GF-D8 (cell line): ENCODE results near the gene PAK5.

Experiments
- DNase-seq: peaks from one replicate; lab custom pipeline; 2025; lab: John Stamatoyannopoulos, UW

PAK5 gene

DNA sequence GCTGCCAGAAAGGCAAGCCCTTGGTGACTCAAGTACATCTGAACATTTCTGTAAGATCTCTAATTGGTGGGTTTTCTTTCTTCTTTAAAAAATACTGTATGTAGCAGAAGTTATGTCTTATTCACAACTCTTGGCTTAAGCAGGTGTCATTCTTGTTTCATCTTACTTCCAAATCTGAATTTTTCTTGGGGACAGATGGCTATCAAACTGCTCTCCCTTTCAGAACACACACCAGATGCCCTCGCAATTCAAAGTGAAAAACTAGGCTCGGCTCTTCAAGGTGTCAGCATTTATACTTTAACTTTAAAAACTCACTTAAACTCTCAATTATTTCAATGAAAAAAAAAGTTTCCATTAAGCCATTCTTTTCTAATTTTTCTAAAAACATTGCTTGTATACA, 49.7 kb downstream of the PAK5 start:
- DNase-seq, result no peak

DNA sequence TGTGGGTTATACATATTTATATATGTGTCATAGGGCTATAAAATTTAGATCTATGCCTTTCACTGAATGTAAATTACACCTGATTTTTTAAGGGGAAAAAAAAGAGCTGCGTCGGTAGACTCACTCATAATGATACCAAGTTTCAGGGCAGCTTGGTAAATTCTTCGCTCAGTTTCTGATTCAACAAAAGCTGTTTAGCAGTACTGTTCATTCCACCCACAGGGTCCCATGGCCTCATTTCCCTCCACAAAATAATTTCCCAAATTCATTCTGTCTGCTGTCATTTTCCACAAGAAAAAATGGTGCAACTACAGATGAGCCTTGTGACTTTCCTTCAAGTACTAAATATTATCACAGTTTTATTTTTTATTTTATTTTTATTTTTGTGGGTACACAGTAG, 63.7 kb downstream of the PAK5 start:
- DNase-seq, result no peak

DNA sequence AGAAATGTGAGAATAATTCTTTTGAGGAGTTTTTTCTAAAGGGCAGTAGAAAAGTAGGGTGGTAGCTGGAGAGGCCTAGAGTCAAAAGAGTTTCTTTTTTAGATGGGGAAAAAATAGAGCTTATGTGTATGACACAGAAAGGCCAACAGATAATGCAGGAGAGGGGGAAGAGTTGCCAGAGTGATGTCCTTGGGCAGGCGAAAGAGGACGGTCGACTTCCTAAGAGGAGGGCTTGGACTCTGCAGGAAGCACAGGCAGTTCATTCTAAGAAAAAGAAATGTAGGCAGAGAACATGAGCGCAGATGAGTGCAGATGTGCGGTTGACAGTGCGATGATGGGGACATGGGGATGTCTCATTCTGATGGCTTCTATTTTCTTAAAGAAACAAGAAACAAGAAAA, 68.9 kb downstream of the PAK5 start:
- DNase-seq, result no peak

DNA sequence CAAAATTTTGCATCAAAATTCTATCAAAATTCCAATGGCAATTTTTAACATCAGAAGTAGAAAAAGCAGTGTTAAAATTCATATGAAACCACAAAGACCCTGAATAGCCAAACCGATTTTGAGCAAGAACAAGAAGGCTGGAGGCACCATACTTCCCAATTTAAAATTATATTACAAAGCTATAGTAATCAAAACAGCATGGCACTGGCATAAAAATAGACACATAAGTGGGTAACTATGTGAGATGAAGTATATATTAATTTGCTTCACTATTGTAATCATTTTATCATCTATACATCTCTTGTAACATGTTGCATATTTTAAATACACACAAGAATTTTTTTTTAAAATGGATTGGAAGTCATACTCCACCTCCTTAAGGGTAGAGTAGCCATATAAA, 77.4 kb downstream of the PAK5 start:
- no peak for DNase-seq

DNA sequence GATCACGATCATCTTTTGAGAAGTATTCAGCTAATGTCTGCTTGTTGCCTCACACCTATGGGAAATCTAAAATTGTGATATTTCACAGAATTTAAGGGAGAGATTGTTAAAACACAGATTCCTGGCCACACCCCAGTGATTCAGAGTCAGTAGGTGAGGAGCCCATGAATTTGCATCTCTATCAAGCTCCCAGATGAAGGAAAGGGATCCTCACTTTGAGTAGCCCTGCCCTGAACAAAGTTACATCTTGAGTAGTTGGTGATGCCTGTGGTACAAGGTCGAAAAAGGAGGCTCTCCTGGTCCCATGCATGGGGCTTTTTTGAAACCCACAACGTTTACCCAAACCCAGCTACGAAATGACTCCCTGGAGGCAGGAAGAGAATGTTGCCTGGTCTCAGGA, 79.5 kb downstream of the PAK5 start:
- no peak for DNase-seq

DNA sequence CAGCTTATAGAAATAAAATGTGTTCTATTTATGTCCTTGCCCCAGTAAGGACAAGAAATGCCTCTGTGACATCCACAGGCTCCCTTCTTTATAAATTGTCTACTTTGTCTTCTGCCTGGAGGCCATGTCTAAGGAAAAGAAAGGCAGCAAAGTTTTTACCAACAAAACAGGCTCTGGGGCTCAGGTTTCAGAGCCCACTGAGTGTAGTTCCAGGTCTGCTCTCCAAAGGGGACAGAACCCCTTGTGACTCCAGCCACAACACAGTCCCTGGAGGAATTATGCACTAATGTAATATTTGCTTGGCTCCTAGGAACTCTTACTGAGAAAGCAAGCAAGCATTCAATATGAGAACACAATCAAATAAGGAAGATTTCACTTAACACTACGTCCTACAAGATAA, 80.1 kb downstream of the PAK5 start:
- no peak for DNase-seq

DNA sequence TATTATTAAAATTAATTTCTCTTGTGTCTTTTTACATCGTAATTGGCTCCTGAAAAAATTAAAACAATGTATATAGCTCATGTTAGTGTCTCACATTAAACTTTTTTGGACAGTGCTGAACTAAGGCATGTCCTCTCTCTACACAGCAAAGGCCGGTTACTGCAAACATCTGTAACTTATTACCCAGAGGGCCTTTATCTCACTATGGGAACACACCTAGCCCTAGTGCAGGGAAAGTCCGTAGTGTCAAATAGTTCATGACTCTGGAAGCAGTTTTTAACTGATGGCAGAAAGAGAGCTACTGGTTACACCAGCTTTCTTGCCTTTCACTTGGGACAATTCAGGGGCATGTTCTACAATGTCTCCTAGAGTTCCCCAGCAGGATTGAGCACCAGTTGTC, 82.2 kb downstream of the PAK5 start:
- DNase-seq, result no peak

DNA sequence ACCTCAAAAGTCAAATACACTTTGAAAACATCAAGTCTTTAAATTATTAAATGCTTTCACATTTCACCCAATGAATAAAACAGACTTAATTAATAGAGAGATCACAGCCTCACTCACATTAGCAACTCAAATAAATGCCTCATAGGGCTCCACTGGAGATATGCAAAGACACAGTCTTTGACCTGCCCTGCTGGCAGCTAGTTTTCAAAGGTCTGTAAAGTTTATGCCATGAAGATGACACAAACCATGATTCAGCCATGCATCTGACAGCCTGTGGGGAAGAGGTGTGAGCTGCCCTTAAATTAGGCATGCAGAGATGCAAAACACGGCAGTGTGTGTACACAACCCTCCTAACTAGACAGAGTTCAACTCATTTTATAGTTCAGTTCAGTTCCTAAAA, 83.6 kb downstream of the PAK5 start:
- DNase-seq, result no peak

DNA sequence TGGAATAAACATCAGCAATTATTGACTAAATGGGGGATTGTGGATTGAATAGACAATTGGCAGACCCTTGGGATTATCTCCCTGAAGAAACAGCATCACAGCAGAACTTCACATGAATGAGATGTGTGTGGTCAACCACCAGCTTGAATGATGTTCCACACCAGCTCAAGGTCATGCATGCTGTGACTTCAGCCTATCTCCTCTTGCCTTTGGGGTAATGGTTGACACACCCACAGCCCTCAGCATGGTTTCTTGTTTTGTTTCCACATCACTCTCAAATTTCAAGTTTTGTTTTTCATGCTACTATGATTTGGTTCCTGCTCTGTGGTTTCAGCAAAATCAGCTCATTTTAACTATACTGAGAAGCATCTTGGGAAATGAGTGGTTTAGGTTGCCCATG, 94.3 kb downstream of the PAK5 start:
- DNase-seq, result no peak

DNA sequence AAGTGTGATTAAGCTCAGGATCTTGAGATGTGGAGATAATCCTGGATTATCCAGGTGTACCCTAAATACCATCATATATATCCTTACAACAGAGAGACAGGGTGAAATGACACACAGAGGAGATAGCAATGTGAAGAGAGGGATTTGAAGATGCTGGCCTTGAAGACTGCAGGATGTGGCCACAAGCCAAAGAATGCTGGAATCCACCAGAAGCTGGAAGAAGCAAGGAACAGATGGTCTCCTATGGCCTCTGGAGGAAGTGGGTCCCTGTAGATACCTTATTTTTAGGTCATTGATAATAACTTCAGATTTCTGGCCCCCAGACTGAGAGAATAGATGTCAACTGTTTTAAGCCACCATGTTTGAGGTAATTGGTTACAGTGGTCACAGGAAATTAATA, 95.0 kb downstream of the PAK5 start:
- DNase-seq, result no peak

DNA sequence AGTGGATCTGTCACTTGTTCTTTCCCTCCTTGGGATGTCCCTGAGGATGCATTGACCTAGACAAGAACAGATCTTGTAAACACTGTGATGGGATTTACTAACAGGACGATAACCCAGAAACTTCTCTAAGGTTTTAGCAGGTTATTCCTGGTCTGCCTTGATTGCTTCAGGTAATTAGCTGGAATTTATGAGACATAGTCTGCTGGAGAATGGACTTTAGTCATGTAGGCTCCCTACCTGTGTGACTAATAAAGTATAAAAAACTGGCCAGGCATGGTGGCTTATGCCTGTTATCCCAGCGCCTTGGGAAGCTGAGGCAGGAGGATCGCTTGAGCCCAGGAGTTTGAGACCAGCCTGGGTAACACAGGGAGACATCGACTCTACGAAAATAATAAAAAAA, 96.1 kb downstream of the PAK5 start:
- no peak for DNase-seq

DNA sequence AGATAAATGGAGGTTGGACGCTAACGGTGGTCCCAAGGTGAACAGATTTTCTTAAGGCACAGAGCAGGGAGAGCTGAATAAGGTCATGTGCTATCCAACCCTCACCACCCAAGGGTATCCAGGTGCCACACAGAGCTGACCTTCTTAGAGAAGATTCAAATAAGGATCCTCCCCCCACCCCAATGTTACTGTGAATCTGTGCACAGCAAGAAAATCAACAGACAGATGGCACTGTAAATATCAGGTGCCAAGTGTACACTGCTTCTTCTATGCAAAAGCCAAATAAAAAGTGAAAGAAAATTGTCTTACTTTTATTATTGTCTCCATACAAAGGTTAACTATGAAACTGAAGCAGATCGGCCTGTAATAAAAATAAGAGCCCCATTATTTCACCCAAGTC, 96.9 kb downstream of the PAK5 start:
- no peak for DNase-seq

DNA sequence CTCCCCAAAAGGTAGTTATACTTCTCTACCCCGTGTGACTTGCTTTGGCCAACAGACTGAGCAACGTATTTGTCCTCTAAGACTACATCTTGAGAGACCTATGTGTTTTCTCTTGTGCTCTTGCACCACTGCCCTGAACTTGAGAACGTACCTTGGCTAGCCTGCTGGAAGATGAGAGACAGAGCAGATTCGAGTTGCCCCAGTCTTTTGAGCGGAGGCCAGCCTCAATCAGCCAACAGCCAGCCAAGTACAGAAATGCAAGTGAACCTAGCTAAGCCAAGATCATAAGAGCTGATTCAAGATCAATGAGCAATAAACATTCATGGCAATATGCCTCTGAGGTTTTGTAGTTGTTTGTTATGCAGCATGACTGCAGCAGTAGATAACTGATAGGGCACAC, 98.4 kb downstream of the PAK5 start:
- DNase-seq, result no peak

DNA sequence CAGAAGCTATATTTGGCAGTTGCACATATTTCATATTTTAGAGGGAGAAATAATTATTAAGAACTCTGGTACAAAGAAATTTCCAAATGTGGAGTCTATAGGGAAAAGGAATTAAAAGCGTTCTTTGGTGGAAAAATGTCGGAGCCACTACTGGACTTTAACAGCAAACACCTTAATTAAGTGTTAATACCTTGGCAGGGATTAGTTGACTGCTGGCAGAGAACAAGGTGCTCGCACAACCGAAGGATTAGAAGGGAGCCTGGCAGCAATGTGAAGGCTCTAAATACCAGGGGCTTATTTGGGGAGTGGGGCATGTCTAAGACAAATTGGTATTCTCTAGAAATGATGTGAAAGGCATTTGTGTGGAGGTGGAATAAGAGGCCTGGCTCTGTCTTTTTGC, 98.9 kb downstream of the PAK5 start:
- DNase-seq, result no peak

DNA sequence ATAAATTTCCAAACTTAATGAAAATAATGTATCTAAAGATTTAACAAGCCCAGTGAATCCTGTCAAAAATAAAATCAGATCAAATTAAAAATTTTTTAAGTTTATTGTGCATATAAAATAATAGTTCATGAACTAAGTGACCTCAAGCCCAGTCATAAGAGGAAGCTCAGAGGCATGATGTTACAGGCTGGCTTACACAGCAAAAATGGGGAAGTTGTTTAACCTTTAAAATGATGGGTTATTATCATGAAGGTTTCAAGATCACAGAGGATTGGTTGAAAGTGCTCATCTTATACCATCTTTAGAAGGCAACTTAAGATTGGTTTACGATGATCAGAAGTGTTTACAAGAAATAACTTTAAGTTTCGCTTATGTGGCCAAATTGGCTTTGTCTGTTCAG, 102.5 kb downstream of the PAK5 start:
- DNase-seq, result no peak

DNA sequence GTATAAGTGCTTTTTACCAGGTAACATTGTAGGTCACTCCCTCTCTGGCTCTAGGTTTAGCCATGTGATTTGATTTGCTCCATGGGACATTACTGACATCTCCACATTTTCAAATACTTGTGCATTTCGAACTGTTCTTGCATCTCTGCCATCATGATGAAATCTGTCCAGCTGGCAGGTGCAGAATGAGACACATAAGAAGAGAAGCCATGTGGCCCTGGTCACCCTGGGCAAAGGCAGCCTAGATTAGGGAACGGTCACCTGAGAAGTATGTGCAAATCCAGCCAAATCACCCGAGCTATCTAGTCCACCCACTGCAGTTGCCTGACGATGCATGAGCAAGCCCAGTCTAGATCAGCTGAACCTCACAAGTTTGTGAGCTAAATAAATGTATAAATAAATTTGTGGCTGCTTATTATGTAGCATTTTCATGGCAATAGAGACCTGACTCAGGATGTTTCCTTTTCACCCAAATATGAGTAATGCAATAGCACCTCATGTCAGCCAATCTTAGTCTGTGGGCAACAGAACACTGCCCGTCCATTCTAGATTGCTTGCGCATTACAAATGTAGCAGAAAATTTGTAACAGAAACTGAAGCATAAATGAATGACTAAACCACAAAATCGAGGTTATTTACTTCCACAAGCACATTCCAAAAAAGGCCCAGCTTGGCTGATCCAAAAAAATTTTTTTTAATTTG, 115.2 kb downstream of the PAK5 start:
- no peak for DNase-seq

DNA sequence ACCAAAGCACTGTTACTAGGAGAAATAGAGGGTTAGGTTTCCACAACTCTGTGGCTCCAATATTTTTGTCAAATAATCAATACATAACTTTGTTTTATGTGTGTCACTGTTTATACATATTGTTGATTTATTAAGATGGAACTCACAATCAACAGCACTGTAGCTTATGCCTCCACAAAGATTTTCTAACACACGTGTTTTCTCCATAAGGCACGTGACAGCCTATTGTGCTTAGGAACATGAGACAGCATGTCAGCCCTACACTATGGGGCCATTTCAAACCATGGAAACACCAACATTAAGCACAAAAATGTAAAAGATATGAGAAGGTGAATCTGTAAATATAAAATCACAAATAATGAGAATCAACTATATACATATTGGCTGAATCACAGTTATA, 127.0 kb downstream of the PAK5 start:
- no peak for DNase-seq

DNA sequence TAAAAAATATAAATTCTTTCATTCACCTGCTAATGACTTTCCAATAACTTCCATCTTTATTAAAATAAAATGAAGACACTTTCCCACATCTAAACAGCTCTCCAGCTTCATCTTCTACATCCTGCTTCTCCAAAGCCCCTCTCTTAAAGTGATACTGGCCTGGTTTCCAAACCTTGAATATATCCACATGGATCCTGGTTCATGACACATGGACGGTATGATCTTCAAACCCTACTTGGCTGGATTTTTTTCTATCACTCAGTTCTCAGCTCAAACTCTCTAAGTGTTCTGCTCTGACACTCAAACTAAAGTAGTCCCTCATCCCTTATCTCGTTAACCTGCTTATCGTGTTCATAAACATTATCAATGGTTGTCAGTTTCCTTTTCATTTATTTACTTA, 128.2 kb downstream of the PAK5 start:
- no peak for DNase-seq

DNA sequence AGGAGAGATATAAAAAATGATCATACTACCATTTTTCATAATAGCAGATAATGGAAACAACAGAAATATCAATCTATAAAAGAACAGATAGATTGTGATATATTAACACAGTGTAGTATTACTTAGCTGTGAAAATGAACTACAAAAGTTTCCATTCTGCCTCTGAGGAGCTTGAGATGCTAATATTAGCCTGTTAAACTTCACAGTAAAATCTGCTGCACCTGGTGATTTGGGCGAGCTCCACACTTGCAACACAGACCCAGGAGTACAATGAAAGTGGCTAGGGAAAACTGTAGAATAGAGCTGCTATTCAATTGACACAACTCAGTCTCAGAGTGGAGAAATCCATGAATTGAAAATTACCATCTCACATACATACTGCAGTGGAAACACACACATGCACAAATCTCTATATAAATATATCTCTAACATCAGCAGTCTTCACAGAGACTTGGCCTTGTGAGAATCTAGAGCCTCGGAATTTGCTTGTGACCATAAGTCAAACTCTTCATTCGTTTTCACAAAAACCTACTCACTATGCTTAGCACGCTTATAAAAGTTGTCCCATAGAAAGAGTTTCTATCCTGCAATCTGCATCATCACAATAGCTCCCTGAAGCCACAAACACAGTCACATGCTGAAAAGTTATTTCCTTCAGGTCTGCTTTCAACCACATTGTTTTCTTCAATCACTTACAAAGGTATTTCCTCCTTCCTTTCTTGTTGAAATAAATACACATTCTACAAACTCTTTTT, 133.0 kb downstream of the PAK5 start:
- DNase-seq, result no peak

DNA sequence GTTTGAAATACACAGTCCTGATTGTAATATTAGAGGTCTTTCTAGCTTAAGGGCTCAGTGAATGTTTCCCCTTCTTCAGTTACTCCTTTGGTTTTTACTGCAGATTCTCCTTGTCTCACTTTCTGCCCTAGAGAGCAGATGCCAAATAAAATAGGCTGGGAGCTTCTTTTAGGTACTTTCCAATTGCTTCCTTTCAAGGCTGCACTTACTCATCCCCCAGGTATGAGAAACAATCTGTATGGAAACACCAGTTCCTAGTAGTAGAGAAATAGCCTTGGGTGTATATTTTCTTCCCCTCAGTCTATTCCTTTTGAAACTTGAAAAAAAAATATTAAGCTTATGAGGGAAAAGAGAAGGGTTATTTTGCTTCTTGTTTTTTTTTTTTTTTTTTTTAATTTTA, 139.7 kb downstream of the PAK5 start:
- no peak for DNase-seq

DNA sequence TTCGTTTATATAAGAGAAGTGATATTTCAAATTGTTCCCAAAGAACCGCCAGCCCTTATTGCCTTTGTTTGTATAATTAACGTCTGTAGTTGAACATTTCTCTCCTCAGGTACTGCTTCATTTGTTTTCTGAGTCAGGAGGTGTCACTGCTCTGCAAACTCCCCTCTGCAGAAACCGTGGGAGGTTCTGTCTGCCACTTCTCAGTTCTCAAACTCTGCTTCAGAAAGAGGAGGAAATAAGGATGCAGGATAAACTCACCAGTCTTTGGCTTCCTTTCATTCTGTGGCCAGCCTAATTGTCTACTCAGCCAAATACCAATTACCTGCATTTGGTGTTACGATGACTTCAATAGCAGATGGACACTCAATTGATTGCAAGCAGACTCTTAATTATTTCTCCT, 149.8 kb downstream of the PAK5 start:
- no peak for DNase-seq

DNA sequence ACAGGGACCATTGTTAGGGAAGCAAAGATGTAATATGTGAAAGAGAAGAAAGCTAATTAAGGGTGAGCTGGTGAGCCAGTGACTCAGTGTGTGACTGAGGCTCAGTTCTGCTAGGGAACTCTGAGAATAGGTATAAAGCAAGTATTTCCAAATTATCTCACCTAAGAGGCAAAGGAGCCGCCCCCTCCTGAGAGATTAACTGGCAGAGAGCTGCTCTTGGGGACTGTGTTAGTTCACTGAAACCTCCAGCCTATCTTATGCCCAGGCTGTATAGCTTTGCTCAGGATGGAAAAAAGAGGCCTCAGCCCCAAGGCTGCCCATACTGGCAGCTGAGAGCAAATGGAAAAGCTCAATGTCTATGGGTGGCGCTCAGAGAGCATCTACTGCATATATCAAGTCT, 152.0 kb downstream of the PAK5 start:
- no peak for DNase-seq

DNA sequence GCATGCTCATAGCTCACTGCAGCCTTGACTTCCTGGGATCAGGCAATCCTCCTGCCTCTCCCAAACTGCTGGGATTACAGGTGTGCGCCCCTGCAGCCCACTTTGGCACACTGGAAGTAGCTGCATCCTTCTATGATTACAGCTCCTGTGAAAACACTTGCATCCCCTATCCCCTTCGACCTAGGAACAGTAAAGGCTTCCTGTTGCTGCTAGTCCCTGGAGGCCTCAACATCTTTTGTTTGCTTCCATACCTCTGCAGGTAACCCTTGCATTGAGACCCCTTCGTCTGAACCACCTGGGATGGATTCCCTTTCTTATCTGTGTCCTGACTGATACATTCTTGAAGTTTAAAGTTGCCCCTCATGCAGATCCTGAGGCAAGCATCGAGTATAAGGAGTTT, 152.4 kb downstream of the PAK5 start:
- DNase-seq, result no peak

DNA sequence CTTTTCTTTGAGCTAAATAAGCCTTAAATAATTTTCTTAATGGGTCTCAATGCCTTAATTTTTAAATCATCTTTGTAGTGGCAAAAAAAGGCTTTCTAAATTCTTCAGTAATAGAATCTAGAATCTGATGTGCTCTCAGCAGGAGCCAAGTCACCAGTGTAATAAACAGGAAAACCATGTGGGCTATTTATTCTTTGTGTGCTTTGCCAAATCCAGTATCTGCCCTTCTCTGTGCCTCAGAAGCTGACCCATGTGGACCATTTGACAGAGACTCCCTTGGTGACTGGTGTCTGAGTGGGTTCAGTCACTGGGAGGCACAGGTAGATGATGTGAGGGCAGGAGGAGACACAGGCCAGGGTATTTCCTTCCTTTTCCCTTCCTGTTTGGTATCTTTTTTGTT, 152.9 kb downstream of the PAK5 start:
- DNase-seq, result no peak
